T-helper 22 cell (primary cell): ENCODE measurements around the gene SCRT2.

Experiments used
- DNase-seq: peaks from one replicate; pipeline ENCODE4 v3.0.0-alpha.2; 2020; ENCODE audit warnings: low read depth

The SCRT2 gene

GRCh38 chr20:634148-634925 lies 41.3 kb downstream of the SCRT2 start:
- DNase-seq = no peak

- DNase-seq = no peak
Measured at GRCh38 chr20:631101-631500, 44.5 kb downstream of the SCRT2 start.

- no peak for DNase-seq
Measured at GRCh38 chr20:626579-626978, 49.0 kb downstream of the SCRT2 start.

GRCh38 chr20:625360-625932 lies 50.2 kb downstream of the SCRT2 start:
- DNase-seq = no peak

GRCh38 chr20:623704-624103 lies 51.9 kb downstream of the SCRT2 start:
- no peak for DNase-seq

GRCh38 chr20:623021-623420 lies 52.6 kb downstream of the SCRT2 start:
- DNase-seq = no peak

- DNase-seq = no peak
Measured at GRCh38 chr20:622161-622560, 53.4 kb downstream of the SCRT2 start.

GRCh38 chr20:621125-621756 lies 54.4 kb downstream of the SCRT2 start:
- DNase-seq = no peak

GRCh38 chr20:620246-620645 lies 55.4 kb downstream of the SCRT2 start:
- no peak for DNase-seq

GRCh38 chr20:618980-619379 lies 56.6 kb downstream of the SCRT2 start:
- DNase-seq = no peak

GRCh38 chr20:617934-618690 lies 57.5 kb downstream of the SCRT2 start:
- DNase-seq = no peak

GRCh38 chr20:615514-615913 lies 60.1 kb downstream of the SCRT2 start:
- no peak for DNase-seq

GRCh38 chr20:611843-612185 lies 63.8 kb downstream of the SCRT2 start:
- no peak for DNase-seq
